ENCODE results near the gene UGGT2. TPM values are rescaled to one million over a fixed set of nuclear protein-coding genes. Genes with fewer than 3 reads are reported as not detected.

The UGGT2 gene
- total RNA-seq, 1 experiment from 2014 or later: 34.5 TPM

- Histone ChIP-seq H3K27ac (ENCODE audit: insufficient read length, low read depth, low read length) (no peak overlapping the region), H3K14ac (ENCODE audit: insufficient read depth, low read length) (no peak overlapping the region), H4K91ac (ENCODE audit: insufficient read length, low read depth, low read length) (no peak overlapping the region), H2BK120ac (ENCODE audit: low read depth, low read length, poor library complexity, severe bottlenecking) (no peak overlapping the region), H3T11ph (ENCODE audit: low read length) (no peak overlapping the region), H2BK15ac (ENCODE audit: low read depth, low read length) (no peak overlapping the region), H3K18ac (ENCODE audit: insufficient read length, low read depth, low read length) (no peak overlapping the region), H4K5ac (ENCODE audit: insufficient read length, low read depth, low read length) (no peak overlapping the region), H3K9ac (ENCODE audit: extremely low read depth, insufficient read length, low read length) (no peak overlapping the region), H2BK20ac (ENCODE audit: low read depth, low read length, poor library complexity, severe bottlenecking) (no peak overlapping the region), H3K4me1 (ENCODE audit: insufficient read depth, low read length) (no peaks in the 10 kb centered on the region), H4K20me1 (ENCODE audit: control insufficient read depth, insufficient read depth, insufficient read length) (no peaks in the 10 kb centered on the region), H3K79me2 (ENCODE audit: insufficient read depth, low read length) (no peaks in the 10 kb centered on the region), H4K8ac (replicated peaks; ENCODE audit: insufficient read length, low read depth, low read length) (no peak overlapping the region), H3K4me2 (ENCODE audit: insufficient read depth, insufficient read length, low read length) (peak overlapping the region; percentile 73), H3K23me2 (ENCODE audit: insufficient read length, low read depth, low read length, poor library complexity, severe bottlenecking) (peaks cover 17% of the 10 kb centered on the region), H3K4ac (ENCODE audit: low read depth, low read length) (no peak overlapping the region), H2BK5ac (ENCODE audit: insufficient read length, low read length) (no peak overlapping the region), H3K27me3 (ENCODE audit: insufficient read depth, low read length) (peaks cover 29% of the 10 kb centered on the region), H3K23ac (ENCODE audit: insufficient read length, low read depth, low read length) (no peak overlapping the region), H2AFZ (ENCODE audit: low read length) (peak overlapping the region; percentile 43), H3K9me3 (ENCODE audit: control insufficient read depth, low read depth, low read length) (no peaks in the 10 kb centered on the region), H3K56ac (ENCODE audit: insufficient read length, low read depth, low read length) (no peak overlapping the region), H2AK5ac (ENCODE audit: insufficient read length, low read length) (no peak overlapping the region), H2BK12ac (ENCODE audit: insufficient read length, low read depth, low read length) (no peak overlapping the region), H3K79me1 (ENCODE audit: insufficient read depth, low read depth, low read length, poor library complexity, severe bottlenecking) (no peaks in the 10 kb centered on the region)
- H3K36me3 Mint-ChIP-seq (ENCODE audit: insufficient read depth in 1 of 3, low read depth in 3 of 3): peaks cover 0 to 2% (median 0%) of the 10 kb centered on the region in 3 experiments; a peak in 3 of 7 replicates
- DNase-seq: peak; percentile 64
- peaks cover 80% of the 10 kb centered on the region for H3K27me3 Mint-ChIP-seq (ENCODE audit: low read depth)
- no peak for TF ChIP-seq CTCF (conservative IDR thresholded peaks at IDR 0.05)
- no peak overlapping the region for H3K27ac Mint-ChIP-seq
- H3K4me1 Mint-ChIP-seq: peaks cover 9 to 11% of the 10 kb centered on the region in 2 experiments
- no CpG with 5 or more reads among the region's 57 CpGs for WGBS (ENCODE audit: extremely low coverage, insufficient read length, low lambda C conversion rate)
- H3K9me3 Mint-ChIP-seq: no peaks in the 10 kb centered on the region; a peak in 1 of 5 replicates
- peak overlapping the region; percentile 70 to 87 for H3K4me3 Mint-ChIP-seq
Measured at GRCh38 chr13:96091164-96092117, 38.2 kb upstream of the UGGT2 start.
